GM12878 (cell line): Measurements from ENCODE around the gene SLITRK3. TPM values are rescaled to one million over a fixed set of nuclear protein-coding genes. Genes with fewer than 3 reads are reported as not detected.

Experiments used
- ATAC-seq: fragments of 200-7000 bp; cut with Tn5 transposase; 3 replicates; pipeline ENCODE4 v1.9.1; 2020; ENCODE audit warnings: mild to moderate bottlenecking, moderate library complexity
- BruUV-seq: library from RNA; stranded (reverse); fragments of 400-500 nt; replicated peaks from 2 replicates; lab custom pipeline; 2021; lab: Mats Ljungman, UMichigan
- CTCF ChIA-PET: fragments of 300-600 bp; sonication (Branson Sonifier 250); formaldehyde crosslinking; extraction: SDS; loops from one replicate; lab custom pipeline; 2021; ENCODE audit warnings: inconsistent platforms; lab: Yijun Ruan, JAX
- POLR2A ChIA-PET: fragments of 350-600 bp; formaldehyde crosslinking; extraction: SDS; loops from one replicate; lab custom pipeline; 2021; ENCODE audit warnings: inconsistent platforms; lab: Charles Lee
- RAD21 ChIA-PET: fragments of 300-600 bp; sonication (Branson Sonifier 250); formaldehyde crosslinking; loops from one replicate; lab custom pipeline; 2023; ENCODE audit warnings: antibody characterized with exemption; ENCODE audit not compliant: unreplicated experiment; lab: Charles Lee
- SMC1A ChIA-PET: fragments of 300-600 bp; sonication (Branson Sonifier 250); formaldehyde crosslinking; loops from one replicate; lab custom pipeline; 2023; ENCODE audit not compliant: unreplicated experiment, uncharacterized antibody; lab: Charles Lee
- DNase-seq: peaks from one replicate; pipeline ENCODE4 v3.0.0-alpha.2; 2011; ENCODE audit warnings: low read depth, low spot score
- FAIRE-seq: peaks from 3 replicates; lab custom pipeline; 2011; peaks lifted over from hg19 to GRCh38; lab: Jason Lieb, UNC
- H2AFZ ChIP-seq: 2 replicates; pipeline ENCODE4 v1.6.0; 2011; ENCODE audit warnings: low read depth, low read length, control low read depth; ENCODE audit not compliant: control insufficient read depth
- H3K27ac ChIP-seq: 2 replicates; pipeline ENCODE4 v1.5.1; 2011; ENCODE audit warnings: control low read depth; ENCODE audit not compliant: control insufficient read depth, insufficient read depth
- H3K27me3 ChIP-seq, 2 experiments: replicated peaks in 1 of 2; 2 replicates each; pipeline versions ENCODE4 v1.6.0 to v1.6.1; 2011; ENCODE audit warnings: low read length in 1 of 2; ENCODE audit not compliant: control insufficient read depth in 2 of 2, insufficient read depth in 2 of 2
- H3K36me3 ChIP-seq, 2 experiments: 2 replicates each; pipeline ENCODE4 v1.5.1; 2011; ENCODE audit warnings: low read length in 1 of 2; ENCODE audit not compliant: control insufficient read depth in 2 of 2, insufficient read depth in 2 of 2
- H3K4me1 ChIP-seq: 2 replicates; pipeline ENCODE4 v1.6.1; 2011; ENCODE audit warnings: mild to moderate bottlenecking, low read length, moderate library complexity, mixed read lengths; ENCODE audit not compliant: control insufficient read depth, insufficient read depth
- H3K4me2 ChIP-seq: 2 replicates; pipeline ENCODE4 v1.6.0; 2011; ENCODE audit warnings: control low read depth; ENCODE audit not compliant: control insufficient read depth, insufficient read depth
- H3K4me3 ChIP-seq: fragments of 200-600 bp; sonication (generic); 2 replicates; pipeline ENCODE4 v1.5.1; 2016
- H3K79me2 ChIP-seq: 2 replicates; pipeline ENCODE4 v1.6.0; 2011; ENCODE audit warnings: low read length; ENCODE audit not compliant: control insufficient read depth, insufficient read depth
- H3K9ac ChIP-seq: 2 replicates; pipeline ENCODE4 v1.8.0; 2011; ENCODE audit warnings: low read length, control low read depth, mixed read lengths; ENCODE audit not compliant: control insufficient read depth, insufficient read depth
- H3K9me3 ChIP-seq: replicated peaks from 3 replicates; pipeline ENCODE4 v1.5.1; 2011; ENCODE audit warnings: mild to moderate bottlenecking, low read length; ENCODE audit not compliant: control insufficient read depth, insufficient read depth
- H4K20me1 ChIP-seq: 2 replicates; pipeline ENCODE4 v1.6.0; 2011; ENCODE audit not compliant: control insufficient read depth, insufficient read depth
- ATF2 ChIP-seq: IDR thresholded peaks from 2 replicates; pipeline ENCODE4 v1.6.1; 2012; ENCODE audit warnings: low read length, inconsistent platforms
- BACH1 ChIP-seq: fragments of 450-650 bp; IDR thresholded peaks from 2 replicates; pipeline ENCODE4 v1.6.1; 2017; ENCODE audit warnings: mild to moderate bottlenecking, borderline replicate concordance
- CHD4 ChIP-seq: fragments of 200-600 bp; sonication (generic); IDR thresholded peaks from 2 replicates; pipeline ENCODE4 v1.6.1; 2016; ENCODE audit warnings: mild to moderate bottlenecking
- CTCF ChIP-seq, 3 experiments: IDR thresholded peaks in 2 of 3; conservative IDR thresholded peaks in 1 of 3; 2 replicates each; pipeline ENCODE4 v1.5.1; 2011; ENCODE audit warnings: low read depth in 3 of 3, low read length in 3 of 3, mild to moderate bottlenecking in 3 of 3, control low read depth in 2 of 3, moderate library complexity in 2 of 3, inconsistent platforms in 1 of 3, mixed read lengths in 1 of 3; ENCODE audit not compliant: control insufficient read depth in 2 of 3, insufficient read depth in 1 of 3; ENCODE audit errors: extremely low read depth in 1 of 3
- EP300 ChIP-seq, 2 experiments: fragments of 150-350 bp in 1 of 2; IDR thresholded peaks; 2 replicates each; pipeline ENCODE4 v1.6.1; 2011 to 2012; ENCODE audit warnings: low read depth in 2 of 2, low read length in 2 of 2, borderline replicate concordance in 1 of 2, improper control_type of control experiment in 1 of 2, inconsistent platforms in 1 of 2; ENCODE audit not compliant: control insufficient read depth in 1 of 2
- POLR2AphosphoS5 ChIP-seq: IDR thresholded peaks from 2 replicates; pipeline ENCODE4 v1.6.1; 2011; ENCODE audit warnings: mild to moderate bottlenecking, low read length, inconsistent platforms
- RCOR1 ChIP-seq: conservative IDR thresholded peaks from 2 replicates; pipeline ENCODE4 v1.6.1; 2012; ENCODE audit warnings: low read depth, low read length, improper control_type of control experiment
- REST ChIP-seq: IDR thresholded peaks from 2 replicates; pipeline ENCODE4 v1.6.1; 2012; ENCODE audit warnings: mild to moderate bottlenecking, low read depth, low read length
- SMC3 ChIP-seq: IDR thresholded peaks from 2 replicates; pipeline ENCODE4 v1.6.1; 2011; ENCODE audit warnings: low read length, improper control_type of control experiment, borderline replicate concordance
- TARDBP ChIP-seq: IDR thresholded peaks from 2 replicates; pipeline ENCODE4 v1.6.1; 2016; ENCODE audit warnings: borderline replicate concordance
- WGBS: methylation state at CpG from one replicate; pipeline ENCODE4 v1.1.6; 2016; ENCODE audit warnings: low lambda C conversion rate; ENCODE audit not compliant: insufficient replicate concordance, insufficient coverage; ENCODE audit errors: missing lambda C conversion rate; 5-methylcytosine and 5-hydroxymethylcytosine counted together
- in situ Hi-C: fragments of 300-500 bp; cut with MboI; formaldehyde crosslinking; loops from 9 replicates; pipeline ENCODE4 v1.14.3; 2018; ENCODE audit warnings: mixed read lengths
- intact Hi-C: fragments of 100-400 bp; cut with micrococcal nuclease; formaldehyde crosslinking; loops from one replicate; pipeline ENCODE4 v1.14.2; 2022; ENCODE audit not compliant: unreplicated experiment
- polyA plus RNA-seq, 11 experiments: library from polyadenylated mRNA; depleted of rRNA in 4 of 11; unstranded in 6 of 11; stranded (reverse) in 5 of 11; fragments of >200 nt; fragmentation: Nextera tagmentation in 4 of 11; fragmentation: Illumina TruSeq in 1 of 11; extraction: Ambion mirVana in 4 of 11; extraction: Trizol in 1 of 11; gene quantifications; 1 replicate in 1 of 11; 2 replicates in 10 of 11; pipeline versions ENCODE4 v1.2.1 to v1.2.3, GENCODE V29; 2011 to 2016; ENCODE audit warnings: inconsistent platforms in 2 of 11, missing spikeins in 2 of 11, low read depth in 1 of 11
- total RNA-seq, 4 experiments: library from RNA; depleted of rRNA in 3 of 4; stranded (reverse); fragments of >200 nt in 3 of 4; fragmentation: Illumina TruSeq in 1 of 4; extraction: Trizol in 1 of 4; gene quantifications; 2 replicates each; pipeline versions ENCODE4 v1.2.1 to v1.2.3, GENCODE V29; 2013 to 2021

The SLITRK3 gene
- total and polyA plus RNA-seq, 10 of the 15 experiments (the other 5 are each of a cell fraction or from before 2014, with no cell fraction given), result 0.03 TPM; not detected in 9

- FAIRE-seq (peak; percentile 78), ATAC-seq (peak; percentile 89), DNase-seq (no peak)
- Histone ChIP-seq H3K4me2 (no peak overlapping the region), H3K4me3 (no peak overlapping the region), H3K79me2 (no peaks in the 10 kb centered on the region), H4K20me1 (no peaks in the 10 kb centered on the region), H3K27me3 (no peaks in the 10 kb centered on the region), H3K36me3 (no peaks in the 10 kb centered on the region), H3K9ac (no peak overlapping the region), H3K9me3 (no peaks in the 10 kb centered on the region), H3K27ac (no peak overlapping the region), H3K4me1 (no peaks in the 10 kb centered on the region), H2AFZ (no peak overlapping the region)
- 37% methylated on average over 26 of the region's 26 CpGs for WGBS
- ChIA-PET CTCF (interaction anchor here (0.6 to 2.5 kb wide), 27 partner anchors 9 to 1826 kb away, joined by 3 to 19 read pairs (median 4); no protein-coding TSS in a partner anchor), SMC1A (interaction anchor here (0.8 to 2.5 kb wide), 4 partner anchors 12 to 1027 kb away, joined by 3 to 8 read pairs (median 3); no protein-coding TSS in a partner anchor), RAD21 (interaction anchor here (1.0 to 1.2 kb wide), 4 partner anchors 28 to 1826 kb away, joined by 3 to 6 read pairs (median 3); no protein-coding TSS in a partner anchor), POLR2A (no interaction called here)
- BruUV-seq, result no TSS peak
- in situ Hi-C loops, result no loop called here
- intact Hi-C loops, result no loop called here
- no peak for TF ChIP-seq ATF2
- TF ChIP-seq BACH1, result no peak
- TF ChIP-seq CHD4, result no peak
- no peak for TF ChIP-seq RCOR1
- no peak for TF ChIP-seq REST
- no peak for TF ChIP-seq EP300 (IDR thresholded peaks at IDR 0.05; ENCODE audit: borderline replicate concordance in 1 of 2, control insufficient read depth in 1 of 2, low read depth in 2 of 2, low read length in 2 of 2)
- peak; percentile 64; the same call in 1 of the 2 replicates for TF ChIP-seq SMC3
- TF ChIP-seq POLR2AphosphoS5, result no peak
- TF ChIP-seq TARDBP, result no peak
- TF ChIP-seq CTCF (IDR thresholded peaks at IDR 0.05 in 2 of 3, conservative IDR thresholded peaks at IDR 0.05 in 1 of 3; ENCODE audit: control insufficient read depth in 2 of 3, extremely low read depth in 1 of 3, insufficient read depth in 1 of 3, low read depth in 3 of 3, low read length in 3 of 3), result peak; percentile 82 to 95 (median 90)
These were observed 10.5 kb upstream of the SLITRK3 start for GRCh38 chr3:165206454-165207266.
